Neural progenitor cell (in vitro differentiated cells): ENCODE measurements around the gene SIGLEC1. TPM values are rescaled to one million over a fixed set of nuclear protein-coding genes. Genes with fewer than 3 reads are reported as not detected.

Experiments
- DNase-seq: peaks from one replicate; pipeline ENCODE4 v3.0.0-alpha.2; 2016; ENCODE audit warnings: low spot score
- H2AFZ ChIP-seq: fragments of 200-600 bp; sonication (generic); replicated peaks from 2 replicates; pipeline ENCODE4 v1.6.1; 2016; ENCODE audit warnings: antibody characterized with exemption
- H3F3A ChIP-seq: fragments of 200-600 bp; sonication (generic); 2 replicates; pipeline ENCODE4 v1.6.1; 2016; ENCODE audit warnings: antibody characterized with exemption, low read depth
- H3K27ac ChIP-seq: fragments of 200-600 bp; sonication (generic); 2 replicates; pipeline ENCODE4 v1.5.1; 2016; ENCODE audit warnings: mild to moderate bottlenecking
- H3K27me3 ChIP-seq: fragments of 200-600 bp; sonication (generic); 2 replicates; pipeline ENCODE4 v1.6.1; 2016; ENCODE audit warnings: mild to moderate bottlenecking, moderate library complexity
- H3K36me3 ChIP-seq: fragments of 200-600 bp; sonication (generic); 2 replicates; pipeline ENCODE4 v1.5.1; 2016
- H3K4me1 ChIP-seq: fragments of 200-600 bp; sonication (generic); 2 replicates; pipeline ENCODE4 v1.6.1; 2016; ENCODE audit warnings: mixed run types
- H3K4me2 ChIP-seq: fragments of 200-600 bp; sonication (generic); 2 replicates; pipeline ENCODE4 v1.6.1; 2016
- H3K4me3 ChIP-seq: fragments of 200-600 bp; sonication (generic); 2 replicates; pipeline ENCODE4 v1.5.1; 2016
- H3K79me2 ChIP-seq: fragments of 200-600 bp; sonication (generic); 2 replicates; pipeline ENCODE4 v1.6.1; 2016; ENCODE audit warnings: low read depth
- H3K9ac ChIP-seq: fragments of 200-600 bp; sonication (generic); 2 replicates; pipeline ENCODE4 v1.6.1; 2016
- H3K9me3 ChIP-seq: fragments of 200-600 bp; sonication (generic); 2 replicates; pipeline ENCODE4 v1.5.1; 2016; ENCODE audit warnings: low read depth
- H4K20me1 ChIP-seq: fragments of 200-600 bp; sonication (generic); 2 replicates; pipeline ENCODE4 v1.6.1; 2016; ENCODE audit warnings: low read depth
- H3K27ac Mint-ChIP-seq: 3 replicates; pipeline ENCODE4 v1.8.0; 2021; ENCODE audit warnings: mixed read lengths
- H3K27me3 Mint-ChIP-seq: 2 replicates; pipeline ENCODE4 v1.8.0; 2022; ENCODE audit warnings: low read depth, mild to moderate bottlenecking, inconsistent platforms, moderate library complexity, mixed read lengths; ENCODE audit not compliant: insufficient read depth
- H3K36me3 Mint-ChIP-seq: 3 replicates; pipeline ENCODE4 v1.8.0; 2021; ENCODE audit warnings: mixed read lengths
- H3K4me1 Mint-ChIP-seq: 3 replicates; pipeline ENCODE4 v1.8.0; 2021; ENCODE audit warnings: mixed read lengths
- H3K4me3 Mint-ChIP-seq: 3 replicates; pipeline ENCODE4 v1.8.0; 2021; ENCODE audit warnings: mild to moderate bottlenecking, moderate library complexity, mixed read lengths
- H3K9me3 Mint-ChIP-seq: 3 replicates; pipeline ENCODE4 v1.8.0; 2020; ENCODE audit warnings: mixed read lengths
- EZH2 ChIP-seq: fragments of 200-600 bp; sonication (generic); IDR thresholded peaks from 2 replicates; pipeline ENCODE4 v1.6.1; 2017; ENCODE audit warnings: antibody characterized with exemption, mild to moderate bottlenecking, moderate library complexity
- EZH2phosphoT487 ChIP-seq: fragments of 200-600 bp; sonication (generic); IDR thresholded peaks from 2 replicates; pipeline ENCODE4 v1.6.1; 2017; ENCODE audit warnings: antibody characterized with exemption
- total RNA-seq: library from RNA; depleted of rRNA; stranded (reverse); fragments of >200 nt; gene quantifications from 2 replicates; pipeline ENCODE4 v1.2.3, GENCODE V29; 2015; ENCODE audit warnings: low replicate concordance
- TF ChIP-seq, protein P1 (sequence below): fragments of 200-600 bp; sonication (generic); IDR thresholded peaks from 2 replicates; pipeline ENCODE4 v1.5.1; 2017; ENCODE audit warnings: antibody characterized with exemption, mild to moderate bottlenecking

The SIGLEC1 gene
- total RNA-seq, 1 donor from 2014 or later, result not detected

DNA sequence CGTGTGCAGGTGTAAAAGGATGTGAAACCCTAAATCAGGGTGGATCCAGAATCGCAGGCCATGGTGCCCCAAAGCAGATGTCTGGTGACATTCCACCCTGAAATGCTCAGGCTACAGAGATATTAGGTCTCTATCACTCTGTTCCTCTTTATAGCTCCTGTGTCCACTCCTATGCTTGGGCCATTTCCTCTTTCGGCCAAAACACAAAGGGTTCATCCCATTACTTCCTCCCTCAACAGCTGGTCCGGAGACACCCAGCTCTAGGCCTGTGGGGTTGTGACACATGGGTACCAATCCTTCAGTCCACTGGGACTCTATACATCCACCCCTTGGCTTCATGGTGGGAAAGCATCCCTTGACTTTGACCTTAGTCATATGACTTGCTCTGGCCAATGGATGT is 1.7 kb upstream of the SIGLEC1 start:
- Mint-ChIP-seq H3K27ac (no peak overlapping the region), H3K4me3 (no peak overlapping the region), H3K36me3 (no peaks in the 10 kb centered on the region), H3K4me1 (no peaks in the 10 kb centered on the region), H3K9me3 (no peaks in the 10 kb centered on the region), H3K27me3 (peaks cover 6% of the 10 kb centered on the region)
- Histone ChIP-seq H3K36me3 (no peaks in the 10 kb centered on the region), H2AFZ (no peak overlapping the region), H3K79me2 (no peaks in the 10 kb centered on the region), H3F3A (no peaks in the 10 kb centered on the region), H3K27ac (no peak overlapping the region), H3K9me3 (no peaks in the 10 kb centered on the region), H3K9ac (no peak overlapping the region), H3K4me1 (no peaks in the 10 kb centered on the region), H3K27me3 (no peaks in the 10 kb centered on the region), H3K4me2 (no peak overlapping the region), H3K4me3 (no peak overlapping the region), H4K20me1 (no peaks in the 10 kb centered on the region)
- DNase-seq, result no peak
- TF ChIP-seq EZH2phosphoT487 (no peak), EZH2 (no peak)
- TF ChIP-seq, protein P1, sequence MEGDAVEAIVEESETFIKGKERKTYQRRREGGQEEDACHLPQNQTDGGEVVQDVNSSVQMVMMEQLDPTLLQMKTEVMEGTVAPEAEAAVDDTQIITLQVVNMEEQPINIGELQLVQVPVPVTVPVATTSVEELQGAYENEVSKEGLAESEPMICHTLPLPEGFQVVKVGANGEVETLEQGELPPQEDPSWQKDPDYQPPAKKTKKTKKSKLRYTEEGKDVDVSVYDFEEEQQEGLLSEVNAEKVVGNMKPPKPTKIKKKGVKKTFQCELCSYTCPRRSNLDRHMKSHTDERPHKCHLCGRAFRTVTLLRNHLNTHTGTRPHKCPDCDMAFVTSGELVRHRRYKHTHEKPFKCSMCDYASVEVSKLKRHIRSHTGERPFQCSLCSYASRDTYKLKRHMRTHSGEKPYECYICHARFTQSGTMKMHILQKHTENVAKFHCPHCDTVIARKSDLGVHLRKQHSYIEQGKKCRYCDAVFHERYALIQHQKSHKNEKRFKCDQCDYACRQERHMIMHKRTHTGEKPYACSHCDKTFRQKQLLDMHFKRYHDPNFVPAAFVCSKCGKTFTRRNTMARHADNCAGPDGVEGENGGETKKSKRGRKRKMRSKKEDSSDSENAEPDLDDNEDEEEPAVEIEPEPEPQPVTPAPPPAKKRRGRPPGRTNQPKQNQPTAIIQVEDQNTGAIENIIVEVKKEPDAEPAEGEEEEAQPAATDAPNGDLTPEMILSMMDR, result no peak

DNA sequence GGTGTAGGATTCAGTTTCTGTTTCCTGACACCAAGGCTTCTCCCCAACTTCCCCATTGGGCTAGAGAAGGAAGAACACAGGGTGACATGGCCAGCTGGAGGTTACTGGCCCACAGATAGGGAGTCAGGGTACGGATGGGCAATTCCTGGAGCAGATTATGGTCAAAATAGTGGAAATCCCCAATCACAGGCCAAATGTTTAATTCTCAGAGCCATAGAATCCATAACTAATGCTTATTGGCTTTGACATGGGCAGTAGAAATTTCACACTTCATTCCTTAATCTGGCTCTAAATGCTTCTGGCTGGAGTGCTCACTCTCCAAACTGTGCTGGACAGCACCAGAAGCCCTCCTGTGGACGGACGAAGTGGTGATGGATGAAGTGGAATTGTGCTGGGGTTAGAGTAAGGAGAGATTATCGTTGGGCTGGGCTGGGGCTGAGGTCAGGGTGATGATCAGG is 887 bp downstream of the SIGLEC1 start:
- no peak for TF ChIP-seq EZH2
- no peak for TF ChIP-seq EZH2phosphoT487
- TF ChIP-seq, protein P1, result no peak
- H3K9me3 ChIP-seq, result no peaks in the 10 kb centered on the region
- H3K36me3 ChIP-seq, result no peaks in the 10 kb centered on the region
- Mint-ChIP-seq H3K4me3 (no peak overlapping the region), H3K9me3 (no peaks in the 10 kb centered on the region), H3K36me3 (no peaks in the 10 kb centered on the region), H3K4me1 (no peaks in the 10 kb centered on the region), H3K27me3 (peaks cover 4% of the 10 kb centered on the region), H3K27ac (no peak overlapping the region)
- H3K4me1 ChIP-seq, result no peaks in the 10 kb centered on the region
- no peak overlapping the region for H3K4me3 ChIP-seq
- H3K79me2 ChIP-seq, result no peaks in the 10 kb centered on the region
- H4K20me1 ChIP-seq, result no peaks in the 10 kb centered on the region
- no peak overlapping the region for H3K4me2 ChIP-seq
- H3K9ac ChIP-seq, result no peak overlapping the region
- H2AFZ ChIP-seq, result no peak overlapping the region
- H3K27ac ChIP-seq, result no peak overlapping the region
- no peaks in the 10 kb centered on the region for H3F3A ChIP-seq
- DNase-seq, result no peak
- H3K27me3 ChIP-seq, result no peaks in the 10 kb centered on the region

DNA sequence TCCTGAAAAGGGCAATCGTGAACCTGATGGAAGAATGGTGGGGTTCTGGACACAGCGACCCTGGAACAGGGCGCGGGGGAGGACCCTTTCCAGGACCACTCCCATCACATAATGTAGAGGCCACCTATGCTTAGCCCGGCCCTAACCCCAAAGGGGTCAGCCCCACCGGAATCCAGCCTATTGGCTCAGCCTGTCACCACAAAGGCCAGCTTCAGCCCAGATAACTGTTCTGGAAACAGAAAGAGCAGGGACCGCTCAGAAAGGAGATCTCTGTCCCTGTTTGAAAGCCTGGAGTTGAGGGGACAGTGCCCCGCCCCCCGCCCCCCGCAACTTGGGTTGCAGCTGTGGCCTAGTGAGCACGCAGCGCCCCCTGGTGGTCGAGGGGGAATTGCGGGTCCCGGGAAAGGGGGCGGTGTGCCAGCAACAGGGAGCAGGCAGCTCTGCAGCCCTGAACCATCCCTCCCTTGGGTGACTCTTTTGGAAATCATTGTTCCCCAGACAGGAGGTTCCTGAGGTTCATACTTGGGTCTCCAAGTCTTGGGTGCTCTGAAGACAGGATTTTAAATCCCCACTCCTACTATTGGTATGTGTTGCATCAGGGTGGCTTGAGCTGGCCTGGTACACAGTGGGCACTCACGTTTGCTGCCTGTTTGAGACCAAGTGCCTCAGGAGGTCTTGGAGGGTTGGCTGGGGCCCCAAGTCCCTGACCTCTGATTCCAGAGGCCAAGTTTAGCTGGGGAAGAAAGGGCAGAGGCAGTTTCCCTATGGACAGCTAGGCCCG is 1.5 kb downstream of the SIGLEC1 start:
- Histone ChIP-seq H3K9ac (no peak overlapping the region), H3K79me2 (no peaks in the 10 kb centered on the region), H3K36me3 (no peaks in the 10 kb centered on the region), H3K4me1 (no peaks in the 10 kb centered on the region), H3K27me3 (no peaks in the 10 kb centered on the region), H3K9me3 (no peaks in the 10 kb centered on the region), H3F3A (no peaks in the 10 kb centered on the region), H3K4me2 (no peak overlapping the region), H3K4me3 (no peak overlapping the region), H4K20me1 (no peaks in the 10 kb centered on the region), H3K27ac (no peak overlapping the region), H2AFZ (no peak overlapping the region)
- Mint-ChIP-seq H3K27me3 (peaks cover 5% of the 10 kb centered on the region), H3K27ac (no peak overlapping the region), H3K4me3 (no peak overlapping the region), H3K4me1 (no peaks in the 10 kb centered on the region), H3K9me3 (no peaks in the 10 kb centered on the region), H3K36me3 (no peaks in the 10 kb centered on the region)
- TF ChIP-seq, protein P1, result peak; percentile 99
- TF ChIP-seq EZH2phosphoT487, result no peak
- DNase-seq, result peak; percentile 85
